H9 (cell line): ENCODE results near the gene RPA4. TPM values are rescaled to one million over a fixed set of nuclear protein-coding genes. Genes with fewer than 3 reads are reported as not detected.

ENCODE experiments used
- DNase-seq: peaks from one replicate; pipeline ENCODE4 v3.0.0-alpha.2; 2017
- H2AFZ ChIP-seq: one replicate; pipeline ENCODE4 v1.6.1; 2013; ENCODE audit warnings: mild to moderate bottlenecking, low read length, control low read depth, moderate library complexity
- H2AK5ac ChIP-seq: 2 replicates; pipeline ENCODE4 v1.6.1; 2013; ENCODE audit warnings: low read length, control low read depth, mixed read lengths; ENCODE audit not compliant: insufficient read length
- H2BK120ac ChIP-seq: one replicate; pipeline ENCODE4 v1.6.1; 2013; ENCODE audit warnings: low read depth, mild to moderate bottlenecking, low read length, control low read depth, inconsistent platforms; ENCODE audit not compliant: poor library complexity, severe bottlenecking
- H2BK12ac ChIP-seq: 2 replicates; pipeline ENCODE4 v1.6.1; 2013; ENCODE audit warnings: low read length, control low read depth, mixed read lengths, low read depth; ENCODE audit not compliant: insufficient read length
- H2BK15ac ChIP-seq: 2 replicates; pipeline ENCODE4 v1.6.1; 2013; ENCODE audit warnings: low read depth, low read length, control low read depth
- H2BK20ac ChIP-seq: one replicate; pipeline ENCODE4 v1.6.1; 2013; ENCODE audit warnings: low read depth, mild to moderate bottlenecking, low read length, control low read depth, inconsistent platforms; ENCODE audit not compliant: poor library complexity, severe bottlenecking
- H2BK5ac ChIP-seq: 2 replicates; pipeline ENCODE4 v1.6.1; 2013; ENCODE audit warnings: low read length, control low read depth, mixed read lengths; ENCODE audit not compliant: insufficient read length
- H3K14ac ChIP-seq: 2 replicates; pipeline ENCODE4 v1.6.1; 2013; ENCODE audit warnings: low read length, control low read depth; ENCODE audit not compliant: insufficient read depth
- H3K18ac ChIP-seq: 2 replicates; pipeline ENCODE4 v1.6.1; 2013; ENCODE audit warnings: low read depth, mild to moderate bottlenecking, mixed read lengths, low read length, control low read depth; ENCODE audit not compliant: insufficient read length
- H3K23ac ChIP-seq: 2 replicates; pipeline ENCODE4 v1.6.1; 2013; ENCODE audit warnings: low read length, control low read depth, mixed read lengths, low read depth; ENCODE audit not compliant: insufficient read length
- H3K23me2 ChIP-seq: 2 replicates; pipeline ENCODE4 v1.6.1; 2013; ENCODE audit warnings: low read depth, mild to moderate bottlenecking, mixed read lengths, low read length, control low read depth; ENCODE audit not compliant: insufficient read length, poor library complexity, severe bottlenecking
- H3K27ac ChIP-seq: 2 replicates; pipeline ENCODE4 v1.5.1; 2013; ENCODE audit warnings: low read length, control low read depth, mixed read lengths, low read depth; ENCODE audit not compliant: insufficient read length
- H3K27me3 ChIP-seq: 2 replicates; pipeline ENCODE4 v1.6.1; 2013; ENCODE audit warnings: low read length, control low read depth, inconsistent platforms; ENCODE audit not compliant: insufficient read depth
- H3K4ac ChIP-seq: 2 replicates; pipeline ENCODE4 v1.6.1; 2013; ENCODE audit warnings: low read depth, mild to moderate bottlenecking, control low read depth, inconsistent platforms, low read length, moderate library complexity
- H3K4me1 ChIP-seq: 2 replicates; pipeline ENCODE4 v1.6.1; 2013; ENCODE audit warnings: low read length, control low read depth, inconsistent platforms; ENCODE audit not compliant: insufficient read depth
- H3K4me2 ChIP-seq: 2 replicates; pipeline ENCODE4 v1.6.1; 2013; ENCODE audit warnings: low read length, control low read depth, mixed read lengths; ENCODE audit not compliant: insufficient read length, insufficient read depth
- H3K56ac ChIP-seq: 2 replicates; pipeline ENCODE4 v1.6.1; 2013; ENCODE audit warnings: low read depth, mild to moderate bottlenecking, mixed read lengths, low read length, control low read depth; ENCODE audit not compliant: insufficient read length
- H3K79me1 ChIP-seq: 2 replicates; pipeline ENCODE4 v1.6.1; 2013; ENCODE audit warnings: low read depth, mild to moderate bottlenecking, moderate library complexity, low read length, control low read depth, inconsistent platforms; ENCODE audit not compliant: insufficient read depth, poor library complexity, severe bottlenecking
- H3K79me2 ChIP-seq: 2 replicates; pipeline ENCODE4 v1.6.1; 2013; ENCODE audit warnings: low read length, control low read depth, inconsistent platforms; ENCODE audit not compliant: insufficient read depth
- H3K9ac ChIP-seq: 2 replicates; pipeline ENCODE4 v1.6.1; 2013; ENCODE audit warnings: low read length, control low read depth, mixed read lengths; ENCODE audit not compliant: insufficient read length; ENCODE audit errors: extremely low read depth
- H3K9me3 ChIP-seq: one replicate; pipeline ENCODE4 v1.6.1; 2013; ENCODE audit warnings: low read depth, low read length, inconsistent platforms; ENCODE audit not compliant: control insufficient read depth
- H3T11ph ChIP-seq: one replicate; pipeline ENCODE4 v1.6.1; 2013; ENCODE audit warnings: mild to moderate bottlenecking, low read length, control low read depth, inconsistent platforms
- H4K20me1 ChIP-seq: one replicate; pipeline ENCODE4 v1.6.1; 2013; ENCODE audit not compliant: control insufficient read depth, insufficient read length, insufficient read depth
- H4K5ac ChIP-seq: 2 replicates; pipeline ENCODE4 v1.6.1; 2013; ENCODE audit warnings: low read depth, mild to moderate bottlenecking, mixed read lengths, low read length, control low read depth; ENCODE audit not compliant: insufficient read length
- H4K8ac ChIP-seq: replicated peaks from 2 replicates; pipeline ENCODE4 v1.6.1; 2013; ENCODE audit warnings: low read length, control low read depth, mixed read lengths, low read depth; ENCODE audit not compliant: insufficient read length
- H4K91ac ChIP-seq: 2 replicates; pipeline ENCODE4 v1.6.1; 2013; ENCODE audit warnings: low read depth, mild to moderate bottlenecking, moderate library complexity, mixed read lengths, low read length, control low read depth; ENCODE audit not compliant: insufficient read length
- H3K27ac Mint-ChIP-seq, 3 experiments: 2 replicates in 2 of 3; 3 replicates in 1 of 3; pipeline ENCODE4 v1.8.0; 2020 to 2021; ENCODE audit warnings: mixed read lengths in 3 of 3, mild to moderate bottlenecking in 1 of 3, moderate library complexity in 1 of 3
- H3K27me3 Mint-ChIP-seq: 2 replicates; pipeline ENCODE4 v1.8.0; 2021; ENCODE audit warnings: low read depth, mild to moderate bottlenecking, moderate library complexity, mixed read lengths
- H3K36me3 Mint-ChIP-seq, 3 experiments: 2 replicates in 2 of 3; 3 replicates in 1 of 3; pipeline ENCODE4 v1.8.0; 2020 to 2021; ENCODE audit warnings: low read depth in 3 of 3, mixed read lengths in 3 of 3; ENCODE audit not compliant: insufficient read depth in 1 of 3
- H3K4me1 Mint-ChIP-seq, 2 experiments: 2 replicates each; pipeline ENCODE4 v1.8.0; 2020; ENCODE audit warnings: mixed read lengths in 2 of 2
- H3K4me3 Mint-ChIP-seq, 2 experiments: 2 replicates in 1 of 2; 3 replicates in 1 of 2; pipeline ENCODE4 v1.8.0; 2020 to 2021; ENCODE audit warnings: mild to moderate bottlenecking in 2 of 2, mixed read lengths in 2 of 2, moderate library complexity in 1 of 2
- H3K9me3 Mint-ChIP-seq, 2 experiments: 2 replicates in 1 of 2; 3 replicates in 1 of 2; pipeline ENCODE4 v1.8.0; 2020; ENCODE audit warnings: mild to moderate bottlenecking in 2 of 2, mixed read lengths in 2 of 2, moderate library complexity in 1 of 2
- CTCF ChIP-seq: fragments of 200-600 bp; sonication (generic); conservative IDR thresholded peaks from 3 replicates; pipeline ENCODE4 v1.8.0; 2021; ENCODE audit warnings: antibody characterized with exemption, mild to moderate bottlenecking
- WGBS: extraction: QIAGEN DNeasy Blood & Tissue Kit; methylation state at CpG from one replicate; pipeline ENCODE4 v1.1.7; 2013; ENCODE audit warnings: missing lambda C conversion rate, low lambda C conversion rate, mixed read lengths; ENCODE audit not compliant: insufficient read length; ENCODE audit errors: extremely low coverage; 5-methylcytosine and 5-hydroxymethylcytosine counted together
- total RNA-seq: library from RNA; stranded (reverse); gene quantifications from 2 replicates; pipeline ENCODE4 v1.2.1, GENCODE V29; 2021

RPA4 gene
- total RNA-seq, 1 experiment from 2014 or later = 1.0 TPM

GRCh38 chrX:96918864-96919263, 35.2 kb downstream of the RPA4 start:
- no peak for TF ChIP-seq CTCF
- H3K56ac ChIP-seq = no peak overlapping the region
- DNase-seq = no peak
- H2BK5ac ChIP-seq = no peak overlapping the region
- H3K27ac ChIP-seq = no peak overlapping the region
- H3T11ph ChIP-seq = no peak overlapping the region
- no CpG with 5 or more reads among the region's 2 CpGs for WGBS
- no peak overlapping the region for H4K5ac ChIP-seq
- H3K4me1 ChIP-seq = no peaks in the 10 kb centered on the region
- Mint-ChIP-seq H3K4me3 (no peak overlapping the region), H3K9me3 (no peaks in the 10 kb centered on the region), H3K27me3 (no peaks in the 10 kb centered on the region), H3K4me1 (peaks cover 12 to 15% of the 10 kb centered on the region in 2 experiments), H3K36me3 (no peaks in the 10 kb centered on the region; a peak in 2 of 7 replicates), H3K27ac (peak overlapping the region in 1 of 3 experiments; percentile 65; a peak in 1 of 7 replicates)
- H2BK12ac ChIP-seq = no peak overlapping the region
- no peak overlapping the region for H4K8ac ChIP-seq
- no peak overlapping the region for H3K18ac ChIP-seq
- no peak overlapping the region for H3K4me2 ChIP-seq
- no peaks in the 10 kb centered on the region for H4K20me1 ChIP-seq
- H3K79me2 ChIP-seq = no peaks in the 10 kb centered on the region
- H3K79me1 ChIP-seq = no peaks in the 10 kb centered on the region
- H3K9me3 ChIP-seq = no peaks in the 10 kb centered on the region
- H2AFZ ChIP-seq = no peak overlapping the region
- no peak overlapping the region for H2BK20ac ChIP-seq
- no peak overlapping the region for H3K4ac ChIP-seq
- H2AK5ac ChIP-seq = no peak overlapping the region
- no peak overlapping the region for H4K91ac ChIP-seq
- no peak overlapping the region for H3K14ac ChIP-seq
- no peak overlapping the region for H2BK15ac ChIP-seq
- no peak overlapping the region for H3K23ac ChIP-seq
- H2BK120ac ChIP-seq = no peak overlapping the region
- H3K23me2 ChIP-seq = no peaks in the 10 kb centered on the region
- H3K9ac ChIP-seq = no peak overlapping the region
- no peaks in the 10 kb centered on the region for H3K27me3 ChIP-seq
